Hepatocyte (in vitro differentiated cells): ENCODE results near the gene APOO. TPM values are rescaled to one million over a fixed set of nuclear protein-coding genes. Genes with fewer than 3 reads are reported as not detected.

Experiments used
- DNase-seq: peaks from one replicate; pipeline ENCODE4 v3.0.0-alpha.2; 2016; ENCODE audit warnings: low spot score
- H2AFZ ChIP-seq: fragments of 200-600 bp; sonication (generic); 2 replicates; pipeline ENCODE4 v1.6.0; 2016; ENCODE audit warnings: antibody characterized with exemption, mild to moderate bottlenecking
- H3K27ac ChIP-seq: fragments of 200-600 bp; sonication (generic); 2 replicates; pipeline ENCODE4 v1.5.1; 2016; ENCODE audit warnings: mild to moderate bottlenecking
- H3K27me3 ChIP-seq: fragments of 200-600 bp; sonication (generic); 2 replicates; pipeline ENCODE4 v1.6.1; 2016
- H3K36me3 ChIP-seq: fragments of 200-600 bp; sonication (generic); replicated peaks from 2 replicates; pipeline ENCODE4 v1.5.1; 2016; ENCODE audit warnings: low read depth; ENCODE audit not compliant: insufficient read depth
- H3K4me1 ChIP-seq: fragments of 200-600 bp; sonication (generic); 2 replicates; pipeline ENCODE4 v1.5.1; 2016; ENCODE audit warnings: mild to moderate bottlenecking, moderate library complexity; ENCODE audit not compliant: insufficient read depth
- H3K4me2 ChIP-seq: fragments of 200-600 bp; sonication (generic); 2 replicates; pipeline ENCODE4 v1.6.0; 2016
- H3K4me3 ChIP-seq: fragments of 200-600 bp; sonication (generic); 2 replicates; pipeline ENCODE4 v1.5.1; 2016; ENCODE audit warnings: mild to moderate bottlenecking
- H3K79me2 ChIP-seq: fragments of 200-600 bp; sonication (generic); 2 replicates; pipeline ENCODE4 v1.6.0; 2017; ENCODE audit warnings: mild to moderate bottlenecking
- H3K9me2 ChIP-seq: fragments of 200-600 bp; sonication (generic); replicated peaks from 2 replicates; pipeline ENCODE4 v1.6.0; 2017; ENCODE audit warnings: mild to moderate bottlenecking; ENCODE audit not compliant: insufficient read depth
- H3K9me3 ChIP-seq: fragments of 200-600 bp; sonication (generic); 2 replicates; pipeline ENCODE4 v1.5.1; 2016; ENCODE audit warnings: low read depth, mild to moderate bottlenecking
- H4K20me1 ChIP-seq: fragments of 200-600 bp; sonication (generic); 2 replicates; pipeline ENCODE4 v1.6.0; 2016; ENCODE audit warnings: mild to moderate bottlenecking; ENCODE audit not compliant: insufficient read depth, poor library complexity, severe bottlenecking
- EZH2 ChIP-seq: fragments of 200-600 bp; sonication (generic); IDR thresholded peaks from 2 replicates; pipeline ENCODE4 v1.6.1; 2016; ENCODE audit warnings: antibody characterized with exemption, mild to moderate bottlenecking, borderline replicate concordance
- EZH2phosphoT487 ChIP-seq: fragments of 200-600 bp; sonication (generic); IDR thresholded peaks from one replicate; pipeline ENCODE4 v1.6.1; 2018; ENCODE audit warnings: antibody characterized with exemption, mild to moderate bottlenecking, low read depth, moderate library complexity; ENCODE audit not compliant: unreplicated experiment, severe bottlenecking
- WGBS: methylation state at CpG from one replicate; pipeline ENCODE4 v1.1.6; 2016; ENCODE audit warnings: low lambda C conversion rate; ENCODE audit errors: missing lambda C conversion rate; 5-methylcytosine and 5-hydroxymethylcytosine counted together
- polyA plus RNA-seq: library from polyadenylated mRNA; unstranded; fragments of >200 nt; fragmentation: Nextera tagmentation; extraction: Ambion mirVana; gene quantifications from 2 replicates; pipeline ENCODE4 v1.2.1, GENCODE V29; 2016
- total RNA-seq: library from RNA; depleted of rRNA; stranded (reverse); fragments of >200 nt; gene quantifications from 2 replicates; pipeline ENCODE4 v1.2.3, GENCODE V29; 2014
- TF ChIP-seq, protein P1 (sequence below): fragments of 200-600 bp; sonication (generic); IDR thresholded peaks from 2 replicates; pipeline ENCODE4 v1.5.1; 2016; ENCODE audit warnings: antibody characterized with exemption, mild to moderate bottlenecking; ENCODE audit not compliant: poor library complexity

APOO gene
- total and polyA plus RNA-seq, 2 experiments from 2014 or later: 27.0 to 45.1 TPM

DNA sequence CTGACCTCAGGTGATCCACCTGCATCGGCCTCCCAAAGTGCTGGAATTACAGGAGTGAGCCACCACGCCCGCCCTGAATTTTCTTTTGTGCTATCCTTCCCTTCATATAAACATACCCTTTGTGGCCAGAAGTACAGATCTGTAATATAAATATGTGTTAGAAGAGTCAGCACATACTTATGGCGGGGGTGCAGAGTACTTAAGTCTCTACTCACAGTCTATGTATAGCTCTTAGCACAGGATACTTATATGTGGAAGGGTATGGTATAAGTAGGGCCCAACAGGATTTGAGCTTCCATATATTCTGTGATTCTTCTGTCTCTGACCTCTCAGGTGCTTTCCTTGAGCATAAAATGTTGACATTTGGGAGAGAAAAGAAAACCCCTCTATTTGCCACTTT, 18.3 kb upstream of the APOO start:
- Histone ChIP-seq H3K9me3 (no peaks in the 10 kb centered on the region), H2AFZ (no peak overlapping the region), H3K4me2 (no peak overlapping the region), H3K27me3 (no peaks in the 10 kb centered on the region), H3K4me3 (no peak overlapping the region), H3K9me2 (no peaks in the 10 kb centered on the region), H3K79me2 (no peaks in the 10 kb centered on the region), H3K36me3 (no peaks in the 10 kb centered on the region), H4K20me1 (no peaks in the 10 kb centered on the region), H3K27ac (no peak overlapping the region), H3K4me1 (no peaks in the 10 kb centered on the region)
- WGBS: 96% methylated on average over 4 of the region's 4 CpGs
- DNase-seq: no peak
- TF ChIP-seq EZH2: no peak
- TF ChIP-seq EZH2phosphoT487: no peak
- TF ChIP-seq, protein P1, sequence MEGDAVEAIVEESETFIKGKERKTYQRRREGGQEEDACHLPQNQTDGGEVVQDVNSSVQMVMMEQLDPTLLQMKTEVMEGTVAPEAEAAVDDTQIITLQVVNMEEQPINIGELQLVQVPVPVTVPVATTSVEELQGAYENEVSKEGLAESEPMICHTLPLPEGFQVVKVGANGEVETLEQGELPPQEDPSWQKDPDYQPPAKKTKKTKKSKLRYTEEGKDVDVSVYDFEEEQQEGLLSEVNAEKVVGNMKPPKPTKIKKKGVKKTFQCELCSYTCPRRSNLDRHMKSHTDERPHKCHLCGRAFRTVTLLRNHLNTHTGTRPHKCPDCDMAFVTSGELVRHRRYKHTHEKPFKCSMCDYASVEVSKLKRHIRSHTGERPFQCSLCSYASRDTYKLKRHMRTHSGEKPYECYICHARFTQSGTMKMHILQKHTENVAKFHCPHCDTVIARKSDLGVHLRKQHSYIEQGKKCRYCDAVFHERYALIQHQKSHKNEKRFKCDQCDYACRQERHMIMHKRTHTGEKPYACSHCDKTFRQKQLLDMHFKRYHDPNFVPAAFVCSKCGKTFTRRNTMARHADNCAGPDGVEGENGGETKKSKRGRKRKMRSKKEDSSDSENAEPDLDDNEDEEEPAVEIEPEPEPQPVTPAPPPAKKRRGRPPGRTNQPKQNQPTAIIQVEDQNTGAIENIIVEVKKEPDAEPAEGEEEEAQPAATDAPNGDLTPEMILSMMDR: no peak

DNA sequence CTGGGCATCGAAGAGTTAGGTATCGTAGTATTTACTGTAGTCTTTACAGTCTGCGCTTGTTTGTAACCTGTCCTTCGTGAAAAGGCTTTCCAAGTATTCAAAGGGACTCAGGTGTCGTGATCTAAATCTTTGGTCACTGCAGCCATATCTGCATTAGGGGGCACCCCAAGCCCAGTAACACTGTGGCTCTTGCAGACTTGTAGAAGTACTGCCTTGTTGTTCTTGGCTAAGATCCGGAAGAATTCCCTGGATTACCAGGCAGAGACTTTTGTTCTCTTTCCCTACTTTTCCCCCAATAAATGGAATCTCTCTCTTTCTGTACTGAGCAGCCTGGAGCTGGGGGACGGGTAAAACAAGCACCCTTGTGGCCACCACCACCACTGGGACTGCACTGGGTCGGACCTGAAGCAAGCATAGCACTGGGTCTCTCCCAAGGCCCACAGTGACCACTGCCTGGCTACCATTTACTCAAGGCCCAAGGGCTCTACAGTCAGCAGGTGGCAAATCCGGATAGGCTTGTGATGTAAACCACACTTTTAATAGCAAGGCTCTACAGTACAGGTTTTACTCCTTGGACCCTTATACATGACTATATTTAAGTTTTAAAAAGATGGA, 12.1 kb upstream of the APOO start:
- no peaks in the 10 kb centered on the region for H3K9me2 ChIP-seq
- no peaks in the 10 kb centered on the region for H4K20me1 ChIP-seq
- H3K27me3 ChIP-seq: no peaks in the 10 kb centered on the region
- H3K36me3 ChIP-seq: no peaks in the 10 kb centered on the region
- H3K4me1 ChIP-seq: no peaks in the 10 kb centered on the region
- 67% methylated on average over 9 of the region's 9 CpGs for WGBS
- no peak overlapping the region for H3K27ac ChIP-seq
- no peaks in the 10 kb centered on the region for H3K9me3 ChIP-seq
- H3K79me2 ChIP-seq: no peaks in the 10 kb centered on the region
- no peak overlapping the region for H2AFZ ChIP-seq
- no peak overlapping the region for H3K4me3 ChIP-seq
- no peak overlapping the region for H3K4me2 ChIP-seq
- no peak for DNase-seq
- TF ChIP-seq, protein P1: peak; percentile 25
- TF ChIP-seq EZH2 (no peak), EZH2phosphoT487 (no peak)

DNA sequence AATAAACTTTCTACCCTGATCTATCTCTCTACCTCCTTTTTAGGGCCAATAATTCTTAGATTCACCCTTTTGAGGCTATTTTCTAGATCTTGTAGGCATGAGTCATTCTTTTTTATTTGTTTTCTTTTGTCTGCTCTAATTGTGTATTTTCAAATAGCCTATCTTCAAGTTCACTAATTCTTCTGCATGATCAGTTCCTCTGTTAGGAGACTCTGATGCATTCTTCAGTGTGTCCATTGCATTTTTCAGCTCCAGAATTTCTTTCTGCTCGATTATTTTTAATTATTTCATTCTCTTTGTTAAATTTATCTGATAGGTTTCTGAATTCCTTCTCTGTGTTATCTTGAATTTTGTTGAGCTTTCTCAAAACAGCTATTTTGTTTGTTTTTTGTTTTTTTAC, 11.4 kb upstream of the APOO start:
- no peaks in the 10 kb centered on the region for H3K79me2 ChIP-seq
- H3K4me3 ChIP-seq: no peak overlapping the region
- no peaks in the 10 kb centered on the region for H3K27me3 ChIP-seq
- no peak overlapping the region for H2AFZ ChIP-seq
- H3K4me1 ChIP-seq: no peaks in the 10 kb centered on the region
- H3K27ac ChIP-seq: no peak overlapping the region
- no peak for DNase-seq
- no peaks in the 10 kb centered on the region for H4K20me1 ChIP-seq
- TF ChIP-seq EZH2phosphoT487: no peak
- TF ChIP-seq, protein P1: no peak
- no peak for TF ChIP-seq EZH2
- no peaks in the 10 kb centered on the region for H3K36me3 ChIP-seq
- 94% methylated on average over 1 of the region's 1 CpG for WGBS
- H3K4me2 ChIP-seq: no peak overlapping the region
- H3K9me2 ChIP-seq: no peaks in the 10 kb centered on the region
- H3K9me3 ChIP-seq: no peaks in the 10 kb centered on the region
